ENCODE measurements around the gene BCOR.
A peak's percentile ranks its signal among the peaks of the same experiment; 100 is the strongest.

The BCOR gene

GRCh38 chrX:40087425-40088298 is 10.1 kb downstream of the BCOR start:
- H4K20me1 ChIP-seq (ENCODE audit: insufficient read depth, low read length, poor library complexity, severe bottlenecking) = peaks cover 92% of the 10 kb centered on the region
- H3K36me3 ChIP-seq (ENCODE audit: insufficient read depth, low read length) = peaks cover 16% of the 10 kb centered on the region; the same call in 1 of the 2 replicates
- H3F3A ChIP-seq (ENCODE audit: low read depth) = no peaks in the 10 kb centered on the region
- H3K9me3 ChIP-seq (ENCODE audit: insufficient read depth, low read depth, low read length) = no peaks in the 10 kb centered on the region
- H3K4me2 ChIP-seq (ENCODE audit: low read depth, low read length, poor library complexity, severe bottlenecking) = peak overlapping the region; percentile 66
- H3K4me3 ChIP-seq (ENCODE audit: low read length, poor library complexity, severe bottlenecking) = peak overlapping the region; percentile 20
- H3K9ac ChIP-seq (ENCODE audit: low read depth, low read length, poor library complexity, severe bottlenecking) = no peak overlapping the region
- no peaks in the 10 kb centered on the region for H3K27me3 ChIP-seq (ENCODE audit: insufficient read depth, low read length, poor library complexity, severe bottlenecking)
- H3K9me2 ChIP-seq (replicated peaks; ENCODE audit: low read depth, low read length) = no peaks in the 10 kb centered on the region
- H3K4me1 ChIP-seq (ENCODE audit: insufficient read depth, low read length, poor library complexity, severe bottlenecking) = peaks cover 27% of the 10 kb centered on the region
- H2AFZ ChIP-seq (ENCODE audit: low read length) = no peak overlapping the region
- peaks cover 100% of the 10 kb centered on the region for H3K79me2 ChIP-seq (ENCODE audit: insufficient read depth, low read length)
- TF ChIP-seq CTCF (conservative IDR thresholded peaks at IDR 0.05; ENCODE audit: low read length) = no peak
- TF ChIP-seq EZH2phosphoT487 (IDR thresholded peaks at IDR 0.05; ENCODE audit: borderline replicate concordance) = no peak

GRCh38 chrX:40086569-40087335 is 11.0 kb downstream of the BCOR start:
- Histone ChIP-seq H3K9me3 (ENCODE audit: insufficient read depth, low read depth, low read length) (no peaks in the 10 kb centered on the region), H3K4me1 (ENCODE audit: insufficient read depth, low read length, poor library complexity, severe bottlenecking) (peaks cover 24% of the 10 kb centered on the region), H3F3A (ENCODE audit: low read depth) (no peaks in the 10 kb centered on the region), H3K9me2 (replicated peaks; ENCODE audit: low read depth, low read length) (no peaks in the 10 kb centered on the region), H3K27me3 (ENCODE audit: insufficient read depth, low read length, poor library complexity, severe bottlenecking) (no peaks in the 10 kb centered on the region), H3K4me2 (ENCODE audit: low read depth, low read length, poor library complexity, severe bottlenecking) (peak overlapping the region; percentile 16), H3K79me2 (ENCODE audit: insufficient read depth, low read length) (peaks cover 100% of the 10 kb centered on the region), H2AFZ (ENCODE audit: low read length) (no peak overlapping the region), H3K4me3 (ENCODE audit: low read length, poor library complexity, severe bottlenecking) (no peak overlapping the region), H3K9ac (ENCODE audit: low read depth, low read length, poor library complexity, severe bottlenecking) (no peak overlapping the region), H4K20me1 (ENCODE audit: insufficient read depth, low read length, poor library complexity, severe bottlenecking) (peaks cover 92% of the 10 kb centered on the region), H3K36me3 (ENCODE audit: insufficient read depth, low read length) (peaks cover 25% of the 10 kb centered on the region; the same call in 1 of the 2 replicates)
- TF ChIP-seq EZH2phosphoT487 (IDR thresholded peaks at IDR 0.05; ENCODE audit: borderline replicate concordance) (no peak), CTCF (conservative IDR thresholded peaks at IDR 0.05; ENCODE audit: low read length) (no peak)

- H3K4me1 ChIP-seq (ENCODE audit: insufficient read depth, low read length, poor library complexity, severe bottlenecking) = peaks cover 24% of the 10 kb centered on the region
- H4K20me1 ChIP-seq (ENCODE audit: insufficient read depth, low read length, poor library complexity, severe bottlenecking) = peaks cover 89% of the 10 kb centered on the region
- H3K9ac ChIP-seq (ENCODE audit: low read depth, low read length, poor library complexity, severe bottlenecking) = no peak overlapping the region
- H3F3A ChIP-seq (ENCODE audit: low read depth) = no peaks in the 10 kb centered on the region
- peaks cover 100% of the 10 kb centered on the region for H3K79me2 ChIP-seq (ENCODE audit: insufficient read depth, low read length)
- no peaks in the 10 kb centered on the region for H3K9me2 ChIP-seq (replicated peaks; ENCODE audit: low read depth, low read length)
- no peak for TF ChIP-seq EZH2phosphoT487 (IDR thresholded peaks at IDR 0.05; ENCODE audit: borderline replicate concordance)
- TF ChIP-seq CTCF (conservative IDR thresholded peaks at IDR 0.05; ENCODE audit: low read length) = no peak
- H2AFZ ChIP-seq (ENCODE audit: low read length) = no peak overlapping the region
- H3K4me2 ChIP-seq (ENCODE audit: low read depth, low read length, poor library complexity, severe bottlenecking) = no peak overlapping the region
- H3K36me3 ChIP-seq (ENCODE audit: insufficient read depth, low read length) = peaks cover 26% of the 10 kb centered on the region; the same call in 1 of the 2 replicates
- no peak overlapping the region for H3K4me3 ChIP-seq (ENCODE audit: low read length, poor library complexity, severe bottlenecking)
- H3K9me3 ChIP-seq (ENCODE audit: insufficient read depth, low read depth, low read length) = no peaks in the 10 kb centered on the region
- no peaks in the 10 kb centered on the region for H3K27me3 ChIP-seq (ENCODE audit: insufficient read depth, low read length, poor library complexity, severe bottlenecking)
Observed at GRCh38 chrX:40085714-40086113, 12.0 kb downstream of the BCOR start.
